Ovary (tissue), 9 donors: Measurements from ENCODE around the gene ETV6. TPM values are rescaled to one million over a fixed set of nuclear protein-coding genes. Genes with fewer than 3 reads are reported as not detected.

Source experiments
- DNase-seq, 5 donors: peaks; one replicate each; pipeline ENCODE4 v3.0.0-alpha.2; 2019 to 2020
- H3K27ac ChIP-seq, 2 donors: fragments of 200-600 bp; one replicate each; pipeline versions ENCODE4 v1.5.1 to v1.8.0; 2019 to 2022
- H3K27me3 ChIP-seq: fragments of 200-600 bp; one replicate; pipeline ENCODE4 v1.8.0; 2022
- H3K36me3 ChIP-seq: fragments of 200-600 bp; sonication (generic); one replicate; pipeline ENCODE4 v1.5.1; 2019
- H3K4me1 ChIP-seq: one replicate; pipeline ENCODE4 v1.8.1; 2013; ENCODE audit warnings: mild to moderate bottlenecking, moderate library complexity; ENCODE audit not compliant: insufficient read depth
- H3K4me3 ChIP-seq: fragments of 200-600 bp; sonication (generic); one replicate; pipeline ENCODE4 v1.5.1; 2017
- H3K9me3 ChIP-seq, 2 donors: fragments of 200-600 bp in 1 of 2; sonication (generic) in 1 of 2; one replicate each; pipeline versions ENCODE4 v1.5.1 to v1.8.1; 2013 to 2019; ENCODE audit warnings: mild to moderate bottlenecking in 1 of 2, moderate library complexity in 1 of 2
- CTCF ChIP-seq, 3 donors: fragments of 450-650 bp in 2 of 3; fragments of 200-600 bp in 1 of 3; IDR thresholded peaks; one replicate each; pipeline versions ENCODE4 v1.5.1 to v1.8.0; 2016 to 2022; ENCODE audit warnings: antibody characterized with exemption in 3 of 3, mild to moderate bottlenecking in 1 of 3
- EP300 ChIP-seq: sonication (generic); formaldehyde crosslinking; IDR thresholded peaks from one replicate; pipeline ENCODE4 v1.6.1; 2017; ENCODE audit warnings: antibody characterized with exemption
- POLR2A ChIP-seq: fragments of 450-650 bp; IDR thresholded peaks from one replicate; pipeline ENCODE4 v1.6.1; 2017; ENCODE audit warnings: antibody characterized with exemption, mild to moderate bottlenecking, moderate library complexity
- WGBS, 3 donors: extraction: QIAGEN DNeasy Blood & Tissue Kit in 1 of 3; methylation state at CpG; one replicate each; pipeline versions ENCODE4 v1.1.5 to v1.1.7; 2013 to 2017; 5-methylcytosine and 5-hydroxymethylcytosine counted together
- intact Hi-C, 4 donors: fragments of 100-400 bp; cut with DNase I; formaldehyde crosslinking; loops; one replicate each; pipeline versions ENCODE4 v1.11.0 to v1.15.1; 2022 to 2023
- polyA plus RNA-seq, 2 donors: library from polyadenylated mRNA; stranded (reverse); fragments of 200-250 nt in 1 of 2; fragments of 350-450 nt in 1 of 2; fragmentation: Illumina TruSeq in 1 of 2; extraction: RNeasy Lipid Tissue Mini Kit (QIAGEN cat#74804) in 1 of 2; gene quantifications; one replicate each; pipeline ENCODE4 v1.2.3, GENCODE V29; 2013 to 2014
- total RNA-seq, 7 donors: library from RNA; depleted of rRNA in 2 of 7; stranded (reverse); fragments of >200 nt in 2 of 7; fragmentation: NEBNext Ultra II Directional in 3 of 7; extraction: Animal tissue kit (Norgen Biotek cat#: 25700) in 3 of 7; gene quantifications; one replicate each; pipeline versions ENCODE4 v1.1.0 to v1.2.4, GENCODE V29; 2016 to 2023
- donor health status: DM: no; HTN: no; CAD: no; lungs with moderate emphysema.
- donor health status: DM: no; HTN: no; CAD: no.
- donor health status: Bipolar disorder and iron deficiency.
- donor health status: DM: yes; HTN: yes; CAD: no.
- donor health status: DM: no; HTN: no; CAD: no.
- donor health status: DM: yes; HTN: yes; CAD: no.

Gene ETV6
- total and polyA plus RNA-seq, 9 donors, result 4.4 to 34.6 (median 18.3) TPM

- no peaks in the 10 kb centered on the region for H3K36me3 ChIP-seq
- no peaks in the 10 kb centered on the region for H3K27me3 ChIP-seq
- peaks cover 12% of the 10 kb centered on the region for H3K4me1 ChIP-seq
- peak overlapping the region in 1 of 2 donors; percentile 63 for H3K27ac ChIP-seq
- no peaks in the 10 kb centered on the region for H3K9me3 ChIP-seq
- peak in 1 of 5 donors; percentile 46 for DNase-seq
- intact Hi-C loops, result no loop called here
- TF ChIP-seq EP300, result no peak
- TF ChIP-seq CTCF (IDR thresholded peaks at IDR 0.05), result no peak
- TF ChIP-seq POLR2A, result no peak
- H3K4me3 ChIP-seq, result no peak overlapping the region
- WGBS, 3 donors, result 8 to 13% (median 13%) methylated on average over 5 of the region's 5 CpGs
Observed at GRCh38 chr12:11862798-11863197, 213.3 kb downstream of the ETV6 start.

- H3K27ac ChIP-seq, result peak overlapping the region; percentile 47 to 63
- DNase-seq, result peak; percentile 35 to 70 (median 55)
- 1 to 3% (median 1%) methylated on average over 5 of the region's 5 CpGs for WGBS, 3 donors
- intact Hi-C loops, result no loop called here
- no peaks in the 10 kb centered on the region for H3K36me3 ChIP-seq
- peaks cover 12% of the 10 kb centered on the region for H3K4me1 ChIP-seq
- H3K27me3 ChIP-seq, result no peaks in the 10 kb centered on the region
- TF ChIP-seq CTCF (IDR thresholded peaks at IDR 0.05) (no peak), EP300 (no peak), POLR2A (no peak)
- H3K9me3 ChIP-seq, result no peaks in the 10 kb centered on the region
- H3K4me3 ChIP-seq, result no peak overlapping the region
Observed at GRCh38 chr12:11863478-11863906, 214.0 kb downstream of the ETV6 start.

GRCh38 chr12:11863988-11864387, 214.5 kb downstream of the ETV6 start:
- Histone ChIP-seq H3K4me1 (peaks cover 12% of the 10 kb centered on the region), H3K4me3 (no peak overlapping the region), H3K36me3 (no peaks in the 10 kb centered on the region), H3K9me3 (no peaks in the 10 kb centered on the region), H3K27me3 (no peaks in the 10 kb centered on the region), H3K27ac (peak overlapping the region; percentile 47 to 63)
- TF ChIP-seq POLR2A, result no peak
- WGBS, 3 donors, result 40 to 48% (median 40%) methylated on average over 3 of the region's 3 CpGs
- no peak for DNase-seq
- intact Hi-C loops, result no loop called here

GRCh38 chr12:11865824-11866223, 216.3 kb downstream of the ETV6 start:
- Histone ChIP-seq H3K36me3 (no peaks in the 10 kb centered on the region), H3K4me3 (no peak overlapping the region), H3K9me3 (no peaks in the 10 kb centered on the region), H3K27ac (no peak overlapping the region), H3K27me3 (no peaks in the 10 kb centered on the region), H3K4me1 (peaks cover 12% of the 10 kb centered on the region)
- intact Hi-C loops, result no loop called here
- WGBS, 3 donors, result 94 to 98% (median 95%) methylated on average over 4 of the region's 4 CpGs
- no peak for DNase-seq
- no peak for TF ChIP-seq POLR2A
- no peak for TF ChIP-seq CTCF (IDR thresholded peaks at IDR 0.05)
- no peak for TF ChIP-seq EP300

GRCh38 chr12:11868027-11868426, 218.6 kb downstream of the ETV6 start:
- H3K27ac ChIP-seq, result no peak overlapping the region
- TF ChIP-seq CTCF (IDR thresholded peaks at IDR 0.05) (no peak), POLR2A (no peak)
- no peaks in the 10 kb centered on the region for H3K36me3 ChIP-seq
- WGBS, 3 donors, result 94 to 100% (median 100%) methylated on average over 1 of the region's 1 CpG
- no peak overlapping the region for H3K4me3 ChIP-seq
- H3K4me1 ChIP-seq, result peaks cover 6% of the 10 kb centered on the region
- H3K27me3 ChIP-seq, result no peaks in the 10 kb centered on the region
- intact Hi-C loops, result no loop called here
- DNase-seq, result no peak
- no peaks in the 10 kb centered on the region for H3K9me3 ChIP-seq
